Keratinocyte (primary cell): ENCODE results near the gene NDUFA7. TPM values are rescaled to one million over a fixed set of nuclear protein-coding genes. Genes with fewer than 3 reads are reported as not detected.
"Not testable (repeated sequence)": the region's sequence is repeated elsewhere in the genome, so short reads cannot be mapped to it uniquely, and the experiment has no call there.

Source experiments
- DNase-seq: peaks from one replicate; pipeline ENCODE4 v3.0.0-alpha.2; 2011; ENCODE audit warnings: low read depth, missing footprints, low spot score
- FAIRE-seq: peaks from 2 replicates; lab custom pipeline; 2011; peaks lifted over from hg19 to GRCh38; lab: Jason Lieb, UNC
- H2AFZ ChIP-seq: 2 replicates; pipeline ENCODE4 v1.6.0; 2012; ENCODE audit warnings: low read length, control low read depth, inconsistent platforms; ENCODE audit not compliant: control insufficient read depth
- H3K27ac ChIP-seq: 2 replicates; pipeline ENCODE4 v1.5.1; 2011; ENCODE audit warnings: low read length; ENCODE audit not compliant: control insufficient read depth, insufficient read depth
- H3K27me3 ChIP-seq: 3 replicates; pipeline ENCODE4 v1.6.0; 2011; ENCODE audit warnings: low read length; ENCODE audit not compliant: control insufficient read depth, insufficient read depth; ENCODE audit errors: extremely low read depth
- H3K36me3 ChIP-seq, 2 experiments: 2 replicates in 1 of 2; 3 replicates in 1 of 2; pipeline ENCODE4 v1.5.1; 2011; ENCODE audit warnings: low read length in 2 of 2, mild to moderate bottlenecking in 1 of 2; ENCODE audit not compliant: control insufficient read depth in 2 of 2, insufficient read depth in 2 of 2; ENCODE audit errors: extremely low read depth in 1 of 2
- H3K4me1 ChIP-seq: 3 replicates; pipeline ENCODE4 v1.5.1; 2011; ENCODE audit warnings: low read length; ENCODE audit not compliant: control insufficient read depth, insufficient read depth; ENCODE audit errors: extremely low read depth
- H3K4me2 ChIP-seq: 3 replicates; pipeline ENCODE4 v1.6.0; 2011; ENCODE audit warnings: low read depth, low read length; ENCODE audit not compliant: control insufficient read depth, insufficient read depth; ENCODE audit errors: extremely low read depth
- H3K4me3 ChIP-seq, 3 experiments: fragments of 200-600 bp in 1 of 3; sonication (generic) in 1 of 3; 2 replicates in 2 of 3; 3 replicates in 1 of 3; pipeline ENCODE4 v1.5.1; 2011 to 2016; ENCODE audit warnings: low read length in 3 of 3, mild to moderate bottlenecking in 3 of 3, control low read depth in 2 of 3, inconsistent platforms in 1 of 3, low read depth in 1 of 3, mixed read lengths in 1 of 3, mixed run types in 1 of 3, moderate library complexity in 1 of 3; ENCODE audit not compliant: control insufficient read depth in 2 of 3, insufficient read depth in 2 of 3; ENCODE audit errors: extremely low read depth in 1 of 3
- H3K79me2 ChIP-seq: 2 replicates; pipeline ENCODE4 v1.6.0; 2012; ENCODE audit warnings: low read length; ENCODE audit not compliant: control insufficient read depth, insufficient read depth
- H3K9ac ChIP-seq: 3 replicates; pipeline ENCODE4 v1.6.0; 2011; ENCODE audit warnings: low read length; ENCODE audit not compliant: control insufficient read depth, insufficient read depth; ENCODE audit errors: extremely low read depth
- H3K9me1 ChIP-seq: 3 replicates; pipeline ENCODE4 v1.6.0; 2011; ENCODE audit warnings: low read length; ENCODE audit not compliant: control insufficient read depth, insufficient read depth; ENCODE audit errors: extremely low read depth
- H3K9me3 ChIP-seq: 2 replicates; pipeline ENCODE4 v1.5.1; 2012; ENCODE audit warnings: low read depth, low read length; ENCODE audit not compliant: control insufficient read depth
- H4K20me1 ChIP-seq: 3 replicates; pipeline ENCODE4 v1.6.0; 2011; ENCODE audit warnings: low read length; ENCODE audit not compliant: control insufficient read depth, insufficient read depth; ENCODE audit errors: extremely low read depth
- EZH2 ChIP-seq: IDR thresholded peaks from one replicate; pipeline ENCODE4 v1.6.1; 2012; ENCODE audit warnings: inconsistent platforms, mild to moderate bottlenecking, low read length, moderate library complexity
- dilution Hi-C: fragments of 300-500 bp; cut with MboI; formaldehyde crosslinking; loops from one replicate; pipeline ENCODE4 v1.7.0; 2020; ENCODE audit warnings: low sequenced_read_pairs; ENCODE audit not compliant: extremely low pct_ligation_motif_present
- polyA plus RNA-seq, 5 experiments: library from polyadenylated mRNA; depleted of rRNA in 3 of 5; stranded (reverse) in 3 of 5; stranded (forward) in 1 of 5; unstranded in 1 of 5; fragments of >200 nt; gene quantifications; 1 replicate in 1 of 5; 2 replicates in 3 of 5; 3 replicates in 1 of 5; pipeline versions ENCODE4 v1.2.1 to v1.2.3, GENCODE V29; 2011 to 2012; ENCODE audit warnings: missing spikeins in 2 of 5, low read depth in 1 of 5, low replicate concordance in 1 of 5
- TF ChIP-seq, protein P1 (sequence below), 3 experiments: IDR thresholded peaks in 1 of 3; conservative IDR thresholded peaks in 1 of 3; optimal IDR thresholded peaks in 1 of 3; 2 replicates in 2 of 3; 3 replicates in 1 of 3; pipeline versions ENCODE3 to v1.5.1; 2011; ENCODE audit warnings: low read length in 3 of 3, mild to moderate bottlenecking in 3 of 3, moderate library complexity in 2 of 3, control low read depth in 1 of 3, inconsistent platforms in 1 of 3; ENCODE audit not compliant: insufficient read depth in 2 of 3; ENCODE audit errors: extremely low read depth in 1 of 3

The NDUFA7 gene
- polyA plus RNA-seq, 1 donor (not counting 4 experiments of a cell fraction or from before 2014, with no cell fraction given), result 59.2 TPM

DNA sequence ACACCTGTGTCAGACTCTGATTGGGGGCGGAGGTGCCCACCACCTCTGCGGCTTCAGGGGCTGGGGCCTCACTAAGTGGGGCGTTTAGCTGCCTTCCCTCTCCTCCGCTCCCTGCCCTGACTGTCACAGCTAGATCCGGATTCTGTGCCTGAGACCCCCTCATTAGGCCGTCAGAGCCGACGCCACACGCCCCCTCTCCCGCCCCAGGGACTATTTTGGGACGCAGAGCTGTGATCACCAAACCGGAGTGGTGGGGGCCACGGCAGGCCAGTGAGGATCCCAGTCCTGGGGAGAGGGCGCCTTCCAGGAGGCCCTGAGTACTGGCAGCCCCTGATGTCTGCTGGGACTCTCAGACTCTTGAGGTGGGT is 21.1 kb upstream of the NDUFA7 start:
- TF ChIP-seq, protein P1, sequence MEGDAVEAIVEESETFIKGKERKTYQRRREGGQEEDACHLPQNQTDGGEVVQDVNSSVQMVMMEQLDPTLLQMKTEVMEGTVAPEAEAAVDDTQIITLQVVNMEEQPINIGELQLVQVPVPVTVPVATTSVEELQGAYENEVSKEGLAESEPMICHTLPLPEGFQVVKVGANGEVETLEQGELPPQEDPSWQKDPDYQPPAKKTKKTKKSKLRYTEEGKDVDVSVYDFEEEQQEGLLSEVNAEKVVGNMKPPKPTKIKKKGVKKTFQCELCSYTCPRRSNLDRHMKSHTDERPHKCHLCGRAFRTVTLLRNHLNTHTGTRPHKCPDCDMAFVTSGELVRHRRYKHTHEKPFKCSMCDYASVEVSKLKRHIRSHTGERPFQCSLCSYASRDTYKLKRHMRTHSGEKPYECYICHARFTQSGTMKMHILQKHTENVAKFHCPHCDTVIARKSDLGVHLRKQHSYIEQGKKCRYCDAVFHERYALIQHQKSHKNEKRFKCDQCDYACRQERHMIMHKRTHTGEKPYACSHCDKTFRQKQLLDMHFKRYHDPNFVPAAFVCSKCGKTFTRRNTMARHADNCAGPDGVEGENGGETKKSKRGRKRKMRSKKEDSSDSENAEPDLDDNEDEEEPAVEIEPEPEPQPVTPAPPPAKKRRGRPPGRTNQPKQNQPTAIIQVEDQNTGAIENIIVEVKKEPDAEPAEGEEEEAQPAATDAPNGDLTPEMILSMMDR (optimal IDR thresholded peaks at IDR 0.05 in 1 of 3, IDR thresholded peaks at IDR 0.05 in 1 of 3, conservative IDR thresholded peaks at IDR 0.05 in 1 of 3; ENCODE audit: extremely low read depth in 1 of 3, insufficient read depth in 2 of 3, low read length in 3 of 3), result no peak
- TF ChIP-seq EZH2, result no peak
- H3K9me1 ChIP-seq, result no peaks in the 10 kb centered on the region
- dilution Hi-C loops, result no loop called here
- no peak overlapping the region for H3K27ac ChIP-seq
- no peaks in the 10 kb centered on the region for H3K79me2 ChIP-seq
- no peak for FAIRE-seq
- H3K27me3 ChIP-seq, result peaks cover 8% of the 10 kb centered on the region
- H3K36me3 ChIP-seq, result no peaks in the 10 kb centered on the region
- no peaks in the 10 kb centered on the region for H3K4me1 ChIP-seq
- H3K9ac ChIP-seq, result no peak overlapping the region
- no peaks in the 10 kb centered on the region for H3K9me3 ChIP-seq
- DNase-seq, result no peak
- no peak overlapping the region for H2AFZ ChIP-seq
- no peak overlapping the region for H3K4me2 ChIP-seq
- no peak overlapping the region for H3K4me3 ChIP-seq
- H4K20me1 ChIP-seq, result no peaks in the 10 kb centered on the region

DNA sequence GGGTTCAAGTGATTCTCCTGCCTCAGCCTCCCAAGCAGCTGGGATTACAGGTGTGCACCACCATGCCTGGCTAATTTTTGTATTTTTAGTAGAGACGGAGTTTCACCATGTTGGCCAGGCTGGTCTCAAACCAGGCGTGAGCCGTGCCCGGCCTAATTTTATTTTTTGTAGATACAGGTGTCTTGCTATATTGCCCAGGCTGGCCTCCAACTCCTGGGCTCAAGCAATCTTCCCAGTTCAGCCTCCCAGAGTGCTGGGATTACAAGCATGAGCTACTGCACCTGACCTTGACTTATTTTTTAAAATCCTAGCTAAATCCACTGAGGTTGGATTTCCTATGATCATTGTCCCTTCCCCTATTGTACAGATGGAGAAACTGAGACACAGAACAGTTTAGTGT is 20.3 kb upstream of the NDUFA7 start:
- H3K27ac ChIP-seq, H3K79me2 ChIP-seq, DNase-seq, H3K27me3 ChIP-seq, H3K4me2 ChIP-seq, H3K36me3 ChIP-seq, H3K4me1 ChIP-seq, H3K9ac ChIP-seq, H3K9me1 ChIP-seq, dilution Hi-C loops, H4K20me1 ChIP-seq, H3K9me3 ChIP-seq, FAIRE-seq, H2AFZ ChIP-seq, H3K4me3 ChIP-seq: not testable (repeated sequence)

DNA sequence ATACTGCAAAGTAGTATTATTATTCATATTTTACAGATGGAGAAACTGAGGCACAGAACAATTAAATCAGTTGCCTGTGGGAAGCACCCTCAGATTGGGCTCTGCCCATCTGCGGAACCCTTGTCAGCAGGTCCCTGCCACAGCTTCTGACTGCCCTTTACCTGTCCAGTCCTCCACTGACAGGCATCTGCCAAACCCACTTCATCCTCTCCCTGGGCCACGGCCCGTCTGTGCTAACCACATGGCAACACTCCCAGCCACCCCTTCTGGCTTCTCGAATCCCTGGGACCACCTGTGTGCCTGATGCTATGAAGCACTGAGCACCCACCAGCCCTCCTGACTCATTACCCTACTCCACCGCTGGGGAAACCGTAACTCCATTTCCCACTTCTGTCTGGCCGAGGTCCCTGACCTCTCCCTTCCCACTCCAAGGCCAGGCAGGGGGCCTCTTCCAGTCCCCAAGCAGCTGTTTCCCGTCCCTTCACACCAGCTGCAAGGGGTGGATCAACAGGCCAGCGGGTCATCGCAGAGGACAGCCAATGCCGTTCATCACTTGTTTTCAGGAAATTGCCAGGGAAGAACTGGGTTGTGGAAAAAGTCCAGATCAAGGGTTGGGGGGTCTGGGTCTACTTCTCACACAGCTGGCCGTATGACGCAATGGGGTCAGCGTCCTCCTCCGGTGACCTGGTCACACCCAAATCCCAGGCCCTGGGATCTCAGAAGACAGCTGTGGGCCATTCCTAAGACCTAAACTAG is 19.3 kb upstream of the NDUFA7 start:
- dilution Hi-C loops, result no loop called here
- H3K36me3 ChIP-seq, result no peaks in the 10 kb centered on the region
- DNase-seq (no peak), FAIRE-seq (no peak)
- no peaks in the 10 kb centered on the region for H4K20me1 ChIP-seq
- H3K9me3 ChIP-seq, result no peaks in the 10 kb centered on the region
- peaks cover 8% of the 10 kb centered on the region for H3K27me3 ChIP-seq
- H3K79me2 ChIP-seq, result no peaks in the 10 kb centered on the region
- no peak overlapping the region for H3K4me2 ChIP-seq
- no peak overlapping the region for H3K27ac ChIP-seq
- H3K4me1 ChIP-seq, result no peaks in the 10 kb centered on the region
- H3K9me1 ChIP-seq, result no peaks in the 10 kb centered on the region
- TF ChIP-seq, protein P1 (optimal IDR thresholded peaks at IDR 0.05 in 1 of 3, IDR thresholded peaks at IDR 0.05 in 1 of 3, conservative IDR thresholded peaks at IDR 0.05 in 1 of 3; ENCODE audit: extremely low read depth in 1 of 3, insufficient read depth in 2 of 3, low read length in 3 of 3), result no peak
- TF ChIP-seq EZH2, result no peak
- H3K4me3 ChIP-seq, result no peak overlapping the region
- H3K9ac ChIP-seq, result no peak overlapping the region
- H2AFZ ChIP-seq, result no peak overlapping the region
